ENCODE results near the gene SPTBN1. TPM values are rescaled to one million over a fixed set of nuclear protein-coding genes. Genes with fewer than 3 reads are reported as not detected.

SPTBN1 gene
- total RNA-seq, 3 donors from 2014 or later (not counting 1 experiment from before 2014, with no cell fraction given): 65.7 to 142 (median 68.3) TPM

- WGBS (ENCODE audit: insufficient coverage): 26% methylated on average over 2 of the region's 3 CpGs
- peak; percentile 76 for TF ChIP-seq CTCF (IDR thresholded peaks at IDR 0.05)
- Histone ChIP-seq H3K4me3 (ENCODE audit: low read length) (no peak overlapping the region), H3K36me3 (ENCODE audit: control insufficient read depth, insufficient read depth, low read length) (no peaks in the 10 kb centered on the region), H3K27me3 (ENCODE audit: control insufficient read depth, insufficient read depth, low read length) (peaks cover 21% of the 10 kb centered on the region), H3K4me1 (ENCODE audit: control insufficient read depth, insufficient read depth, low read length) (peaks cover 13% of the 10 kb centered on the region), H3K27ac (ENCODE audit: low read length) (no peak overlapping the region), H3K9me3 (ENCODE audit: control insufficient read depth, insufficient read depth, low read length) (no peaks in the 10 kb centered on the region)
- no peaks in the 10 kb centered on the region for H3K36me3 Mint-ChIP-seq
- H3K4me1 Mint-ChIP-seq: peaks cover 0 to 5% of the 10 kb centered on the region in 2 donors
- peak; percentile 64 to 77 (median 73) for ATAC-seq
- H3K4me3 Mint-ChIP-seq: no peak overlapping the region
- no peak overlapping the region for H3K27ac Mint-ChIP-seq
- intact Hi-C loops (cut with micrococcal nuclease): loop anchor here (1.0 kb wide), 2 partner anchors 183 to 598 kb away; no protein-coding TSS in a partner anchor
- peaks cover 15 to 38% of the 10 kb centered on the region in 2 donors for H3K27me3 Mint-ChIP-seq (ENCODE audit: low read depth in 2 of 2)
- peak in 1 of 2 donors; percentile 79 for DNase-seq
- H3K9me3 Mint-ChIP-seq: no peaks in the 10 kb centered on the region
Observed at GRCh38 chr2:54704688-54705605, 248.8 kb downstream of the SPTBN1 start.

- H3K4me3 ChIP-seq (ENCODE audit: low read length): no peak overlapping the region
- no peaks in the 10 kb centered on the region for H3K36me3 ChIP-seq (ENCODE audit: control insufficient read depth, insufficient read depth, low read length)
- ATAC-seq: no peak
- H3K27ac ChIP-seq (ENCODE audit: low read length): no peak overlapping the region
- Mint-ChIP-seq H3K4me3 (no peak overlapping the region), H3K36me3 (no peaks in the 10 kb centered on the region), H3K9me3 (no peaks in the 10 kb centered on the region), H3K4me1 (peaks cover 0 to 5% of the 10 kb centered on the region in 2 donors), H3K27me3 (ENCODE audit: low read depth in 2 of 2) (peaks cover 20 to 31% of the 10 kb centered on the region in 2 donors), H3K27ac (no peak overlapping the region)
- WGBS (ENCODE audit: insufficient coverage): 88% methylated on average over 1 of the region's 1 CpG
- H3K27me3 ChIP-seq (ENCODE audit: control insufficient read depth, insufficient read depth, low read length): peaks cover 24% of the 10 kb centered on the region
- intact Hi-C loops (cut with micrococcal nuclease): no loop called here
- peaks cover 13% of the 10 kb centered on the region for H3K4me1 ChIP-seq (ENCODE audit: control insufficient read depth, insufficient read depth, low read length)
- no peaks in the 10 kb centered on the region for H3K9me3 ChIP-seq (ENCODE audit: control insufficient read depth, insufficient read depth, low read length)
- no peak for DNase-seq
- no peak for TF ChIP-seq CTCF (IDR thresholded peaks at IDR 0.05)
Observed at GRCh38 chr2:54706622-54707021, 250.5 kb downstream of the SPTBN1 start.

- H3K27ac Mint-ChIP-seq: no peak overlapping the region
Observed at GRCh38 chr2:54708584-54709335, 252.6 kb downstream of the SPTBN1 start.

More at GRCh38 chr2:54708584-54709335, 252.6 kb downstream of the SPTBN1 start:
- peak in 1 of 2 donors; percentile 23 for DNase-seq
- no peak overlapping the region for H3K4me3 Mint-ChIP-seq
- H3K9me3 Mint-ChIP-seq: no peaks in the 10 kb centered on the region
- H3K4me3 ChIP-seq (ENCODE audit: low read length): peak overlapping the region; percentile 16
- 15% methylated on average over 35 of the region's 35 CpGs for WGBS (ENCODE audit: insufficient coverage)
- H3K4me1 Mint-ChIP-seq: peaks cover 0 to 5% of the 10 kb centered on the region in 2 donors
- H3K27ac ChIP-seq (ENCODE audit: low read length): no peak overlapping the region
- H3K27me3 ChIP-seq (ENCODE audit: control insufficient read depth, insufficient read depth, low read length): peaks cover 24% of the 10 kb centered on the region
- intact Hi-C loops (cut with micrococcal nuclease): no loop called here
- H3K36me3 Mint-ChIP-seq: no peaks in the 10 kb centered on the region
- TF ChIP-seq CTCF (IDR thresholded peaks at IDR 0.05): no peak
- H3K9me3 ChIP-seq (ENCODE audit: control insufficient read depth, insufficient read depth, low read length): no peaks in the 10 kb centered on the region
- no peaks in the 10 kb centered on the region for H3K36me3 ChIP-seq (ENCODE audit: control insufficient read depth, insufficient read depth, low read length)
- peaks cover 27 to 32% of the 10 kb centered on the region in 2 donors for H3K27me3 Mint-ChIP-seq (ENCODE audit: low read depth in 2 of 2)
- ATAC-seq: peak; percentile 15 to 42 (median 33)
- H3K4me1 ChIP-seq (ENCODE audit: control insufficient read depth, insufficient read depth, low read length): peaks cover 13% of the 10 kb centered on the region

Data from natural killer cell (primary cell).